ENCODE data around the gene MAPK8IP1.
A peak's percentile ranks its signal among the peaks of the same experiment; 100 is the strongest.

MAPK8IP1 gene

DNA sequence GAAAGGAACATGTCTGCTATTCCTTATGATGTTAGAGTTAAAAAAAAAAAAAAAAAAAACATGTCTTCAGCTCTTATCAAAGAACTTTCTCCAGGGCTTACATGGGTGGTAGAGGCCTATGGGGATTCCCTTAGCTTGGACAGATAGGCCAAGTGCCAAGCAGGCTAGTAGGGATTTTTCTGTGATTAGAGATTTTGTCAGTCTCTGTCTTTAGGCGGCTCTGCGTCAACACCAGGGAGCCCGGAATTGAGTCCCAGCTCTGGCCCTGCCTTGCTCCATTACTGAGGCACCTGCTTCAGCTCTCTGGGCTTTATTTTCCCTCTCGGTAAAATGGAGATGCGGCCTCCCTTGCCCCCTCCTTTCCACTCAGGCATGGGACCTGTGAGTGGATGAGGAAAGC, 25.1 kb upstream of the MAPK8IP1 start:
- no peak for DNase-seq

- DNase-seq = no peak
Measured at GRCh38 chr11:45860764-45861510, 24.5 kb upstream of the MAPK8IP1 start.

DNA sequence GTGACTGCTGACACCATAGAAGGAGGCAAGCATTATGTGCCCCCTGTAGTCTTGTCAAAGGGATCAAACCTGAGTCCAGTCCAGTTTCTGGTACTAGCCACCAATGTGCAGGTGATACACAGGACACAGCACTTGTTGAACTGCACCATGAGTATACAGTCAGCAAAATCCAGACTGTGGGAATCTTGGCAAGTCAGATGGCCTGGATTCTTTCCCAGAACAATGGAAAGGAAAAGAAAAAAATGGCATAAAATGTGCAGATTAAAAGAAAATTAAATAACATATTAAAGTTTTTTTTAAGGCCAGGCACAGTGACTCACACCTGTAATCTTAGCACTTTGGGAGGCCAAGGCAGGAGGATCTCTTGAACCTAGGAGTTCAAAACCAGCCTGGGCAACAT, 21.4 kb upstream of the MAPK8IP1 start:
- DNase-seq = no peak

DNA sequence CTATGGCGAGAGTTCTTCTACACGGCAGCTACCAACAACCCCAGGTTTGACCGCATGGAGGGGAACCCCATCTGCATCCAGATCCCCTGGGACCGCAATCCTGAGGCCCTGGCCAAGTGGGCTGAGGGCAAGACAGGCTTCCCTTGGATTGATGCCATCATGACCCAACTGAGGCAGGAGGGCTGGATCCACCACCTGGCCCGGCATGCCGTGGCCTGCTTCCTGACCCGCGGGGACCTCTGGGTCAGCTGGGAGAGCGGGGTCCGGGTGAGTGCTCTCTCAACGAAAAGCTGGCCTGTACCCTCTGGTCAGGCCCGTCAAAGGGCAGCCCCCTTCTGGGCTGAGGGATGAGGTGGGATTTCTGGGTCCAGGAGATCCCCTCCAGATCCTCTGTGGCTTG, 15.9 kb upstream of the MAPK8IP1 start:
- DNase-seq = no peak

- no peak for DNase-seq
Measured at GRCh38 chr11:45870706-45871105, 14.7 kb upstream of the MAPK8IP1 start.

DNA sequence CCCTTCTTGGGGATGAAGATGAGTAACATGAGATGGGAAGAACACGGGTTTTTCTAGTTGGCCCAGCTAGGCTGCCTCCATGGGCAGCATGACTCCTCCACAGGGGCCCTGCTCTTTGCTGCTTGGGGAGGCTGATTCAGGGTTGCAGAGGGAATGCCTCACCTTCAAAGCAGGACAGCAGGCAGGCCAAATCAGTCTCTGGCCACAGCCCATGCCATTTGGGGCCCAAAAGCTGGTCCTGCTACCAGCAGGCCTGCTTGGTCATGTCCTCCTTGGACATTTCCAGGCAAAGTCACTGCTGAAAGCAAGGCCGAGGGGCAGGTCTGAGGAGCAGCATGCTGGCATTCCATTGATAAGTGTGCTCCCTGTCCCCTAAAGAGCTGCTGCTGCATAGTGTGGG, 13.8 kb upstream of the MAPK8IP1 start:
- DNase-seq = no peak

- peak; percentile 49 for DNase-seq
Measured at GRCh38 chr11:45872651-45873356, 12.6 kb upstream of the MAPK8IP1 start.

DNA sequence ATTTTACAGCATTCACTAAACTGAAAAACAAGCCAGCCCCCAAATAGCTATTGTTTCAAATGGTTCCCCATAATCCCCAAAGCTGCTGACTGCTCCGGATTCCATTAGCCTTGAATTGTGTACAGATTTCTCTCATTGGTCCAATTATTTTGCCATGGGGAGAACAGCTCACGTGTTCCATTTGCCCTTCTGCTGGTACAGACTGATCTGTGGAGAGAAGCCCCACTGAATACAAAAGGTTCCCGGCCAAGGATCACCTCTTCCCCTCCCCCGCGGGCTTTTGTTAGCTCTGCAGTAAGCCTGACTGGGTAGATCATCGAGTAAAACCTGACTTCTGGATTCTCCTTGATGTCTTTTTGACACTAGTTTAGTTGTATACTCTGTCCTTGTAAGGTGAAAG, 9.1 kb upstream of the MAPK8IP1 start:
- no peak for DNase-seq

- no peak for DNase-seq
Measured at GRCh38 chr11:45877221-45877620, 8.2 kb upstream of the MAPK8IP1 start.

GRCh38 chr11:45877845-45878244, 7.6 kb upstream of the MAPK8IP1 start:
- DNase-seq = no peak

DNA sequence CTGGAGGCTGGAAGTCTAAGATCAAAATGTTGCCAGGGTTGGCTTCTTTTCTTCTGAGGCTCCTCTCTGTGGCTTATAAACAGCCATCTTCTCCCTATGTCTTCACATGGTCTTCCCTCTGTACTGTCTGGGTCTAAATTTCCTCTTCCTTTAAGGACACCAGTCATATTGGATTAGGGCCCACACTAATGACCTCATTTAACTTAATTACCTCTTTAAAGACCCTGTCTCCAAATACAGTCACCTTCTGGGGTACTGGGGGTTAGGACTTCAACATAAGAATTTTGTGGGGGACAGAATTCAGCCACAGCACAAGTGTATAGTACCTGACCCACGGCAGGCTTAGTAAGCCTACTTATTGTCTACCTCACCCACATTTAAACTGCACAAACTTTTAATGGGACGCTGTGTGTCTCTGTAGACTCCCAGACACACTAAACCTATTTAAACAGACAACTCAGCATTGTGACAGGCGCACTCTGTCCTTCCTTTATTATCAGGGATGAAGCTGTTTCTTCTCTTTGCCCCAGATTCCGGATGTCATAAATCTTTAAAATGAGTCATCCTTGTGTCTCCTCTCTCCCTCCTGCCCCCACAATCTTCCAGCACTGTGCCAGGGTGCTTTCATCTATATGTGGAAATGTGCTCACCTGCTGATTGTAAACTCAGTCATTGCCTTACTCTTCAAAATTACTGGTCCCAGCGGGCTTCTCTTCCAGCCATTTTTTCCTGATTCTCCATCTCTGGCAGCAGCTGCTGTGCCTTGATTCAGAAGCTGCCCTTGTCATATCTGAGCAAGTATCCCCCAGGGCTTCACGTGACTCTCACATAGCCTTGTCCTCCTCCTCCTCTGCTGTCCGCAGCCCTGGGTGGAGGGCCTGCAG, 5.4 kb upstream of the MAPK8IP1 start:
- DNase-seq = no peak

- no peak for DNase-seq
Measured at GRCh38 chr11:45880772-45881570, 4.5 kb upstream of the MAPK8IP1 start.

DNA sequence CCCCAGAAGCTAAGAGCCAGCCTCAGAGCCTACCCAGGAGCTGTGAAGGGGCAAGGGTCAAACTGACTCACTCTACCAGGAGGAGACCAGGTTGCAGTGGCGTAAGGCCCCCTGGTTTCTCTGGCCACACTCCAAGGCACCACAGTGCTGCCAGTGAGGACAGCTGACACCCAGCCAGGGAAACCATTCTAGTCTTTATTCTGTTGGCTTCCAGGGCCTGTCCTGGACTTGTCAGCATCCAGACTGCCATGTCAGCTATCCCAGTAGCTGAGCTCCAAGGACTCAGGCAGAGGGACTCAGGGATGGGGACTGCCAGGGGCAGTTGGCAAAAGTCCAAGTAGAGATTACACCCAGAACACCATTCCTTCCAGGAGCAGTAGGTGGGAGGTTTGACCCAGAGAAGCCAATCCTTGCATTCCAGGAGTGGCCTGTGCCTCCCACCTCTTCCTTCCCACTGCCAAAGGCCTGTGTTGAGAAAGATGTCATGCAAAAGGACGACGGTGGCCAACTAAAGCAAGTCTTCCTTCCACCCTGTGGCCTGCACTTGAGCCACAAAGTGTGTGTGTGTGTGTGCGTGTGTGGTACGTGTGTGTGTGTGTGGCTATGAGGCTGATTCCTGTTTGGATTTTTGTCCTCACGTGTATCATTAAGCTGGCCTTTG, 3.6 kb upstream of the MAPK8IP1 start:
- DNase-seq = no peak

- no peak for DNase-seq
Measured at GRCh38 chr11:45884596-45885185, 760 bp upstream of the MAPK8IP1 start.

DNA sequence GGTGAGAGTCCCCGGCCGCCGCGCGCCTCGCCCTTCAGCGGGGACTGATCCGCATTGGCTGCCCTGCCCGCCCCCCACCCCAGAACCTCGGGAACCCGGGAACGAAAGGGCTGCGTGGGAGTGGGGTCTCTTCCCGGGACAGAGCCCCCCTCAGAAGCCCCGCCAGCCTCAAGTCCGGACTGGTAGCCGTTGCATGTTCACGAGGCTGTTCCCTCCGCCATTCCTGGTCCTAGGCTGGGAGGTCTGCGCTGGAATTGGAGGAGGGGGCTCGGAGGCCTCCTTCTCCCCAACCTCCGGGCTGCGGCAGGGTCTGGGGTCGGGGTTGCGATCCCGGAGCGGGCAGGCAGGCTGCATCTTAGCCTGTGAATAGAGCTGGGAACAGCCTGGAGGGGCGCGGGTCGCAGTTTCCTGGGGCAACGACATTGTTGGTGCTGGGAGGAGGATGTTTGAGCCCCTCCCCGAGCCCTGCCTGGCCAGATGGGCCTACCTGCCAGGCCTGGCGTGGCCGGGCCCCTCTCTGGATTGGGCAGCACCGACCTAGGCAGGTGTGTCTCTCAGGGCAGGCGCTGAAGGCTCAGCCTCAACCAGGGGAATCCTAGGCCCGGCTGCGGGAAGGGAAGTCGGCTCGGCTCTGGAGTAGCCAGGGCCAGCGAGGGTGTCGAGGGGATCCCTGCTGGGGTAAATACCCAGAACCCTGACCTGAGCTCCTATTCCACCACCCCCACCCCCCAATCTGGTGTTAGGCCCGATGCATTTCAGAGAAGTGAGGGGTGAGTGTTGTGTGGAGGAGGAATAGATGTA, 670 bp downstream of the MAPK8IP1 start:
- DNase-seq = no peak

DNA sequence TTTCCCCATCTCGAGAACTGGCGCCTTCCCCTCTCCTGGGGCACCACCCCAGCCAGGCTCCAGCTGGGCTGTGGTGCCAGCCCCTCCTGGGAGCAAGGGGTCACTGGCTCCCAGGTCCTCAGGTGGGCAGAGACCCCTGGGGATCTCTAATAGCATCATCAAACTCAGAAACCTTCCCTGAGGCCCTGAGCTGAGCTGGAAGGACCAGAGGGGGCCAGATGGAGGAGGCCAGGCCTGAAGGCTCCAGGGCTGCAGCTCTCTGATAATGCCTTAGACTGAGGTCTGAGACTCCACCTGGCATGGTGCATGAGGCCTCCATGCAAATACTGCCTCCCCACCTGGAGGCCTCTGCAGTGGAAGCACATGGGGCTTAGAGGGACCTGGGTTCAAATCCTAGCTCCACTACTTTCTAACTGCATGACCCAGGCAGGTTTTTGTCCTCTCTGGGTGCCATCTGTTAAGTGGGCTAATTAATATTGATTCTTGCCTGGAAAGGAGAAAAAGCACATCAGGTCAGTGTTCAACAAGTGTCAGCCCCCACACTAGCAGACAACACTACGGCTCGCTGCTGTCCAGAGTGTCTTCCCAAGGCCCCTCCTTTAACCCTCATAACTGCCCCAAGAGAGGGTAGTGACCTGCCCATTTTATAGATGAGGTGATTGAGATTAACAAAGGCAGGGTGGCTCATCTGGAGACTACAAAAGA, 1.5 kb downstream of the MAPK8IP1 start:
- DNase-seq = no peak

DNA sequence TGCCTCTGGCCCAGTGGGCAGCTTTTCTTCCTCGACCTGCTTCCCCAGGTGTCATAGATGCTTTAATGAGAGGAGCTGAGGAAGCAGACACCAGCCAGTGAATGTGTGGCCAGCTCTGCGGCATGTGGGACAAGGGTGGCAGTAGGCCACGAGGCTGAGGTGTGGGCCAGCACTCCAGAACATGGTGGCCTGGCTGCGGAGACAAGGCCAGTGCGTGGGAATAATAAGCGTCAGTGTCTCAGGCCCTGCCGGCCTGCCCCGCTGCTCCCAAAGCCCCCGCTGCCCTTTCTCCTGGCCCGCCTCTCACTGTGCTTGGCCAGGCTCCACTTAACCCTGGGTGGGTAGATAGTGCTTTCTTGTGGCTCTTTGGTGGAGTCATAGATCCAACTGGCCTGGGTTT, 2.1 kb downstream of the MAPK8IP1 start:
- DNase-seq = no peak

DNA sequence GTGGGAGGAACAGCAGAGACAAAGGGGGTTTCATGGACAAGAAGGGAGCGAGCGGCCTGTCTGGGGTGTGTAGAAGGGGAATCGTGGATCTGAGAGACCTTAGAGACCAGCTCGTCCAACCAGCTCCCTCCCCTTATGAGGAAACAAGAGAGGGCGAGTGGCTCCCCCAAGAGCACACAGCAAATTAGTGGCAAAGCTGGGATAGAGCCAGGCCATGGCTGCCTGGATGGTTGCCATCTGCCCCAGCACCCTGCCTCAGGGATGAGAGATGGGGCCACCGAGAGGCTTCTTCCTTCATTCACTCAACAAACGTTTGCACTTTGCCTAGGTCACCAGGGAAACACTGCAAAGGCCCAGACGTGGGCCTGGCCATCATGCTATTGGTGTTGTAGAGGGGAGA, 4.1 kb downstream of the MAPK8IP1 start:
- DNase-seq = no peak

DNA sequence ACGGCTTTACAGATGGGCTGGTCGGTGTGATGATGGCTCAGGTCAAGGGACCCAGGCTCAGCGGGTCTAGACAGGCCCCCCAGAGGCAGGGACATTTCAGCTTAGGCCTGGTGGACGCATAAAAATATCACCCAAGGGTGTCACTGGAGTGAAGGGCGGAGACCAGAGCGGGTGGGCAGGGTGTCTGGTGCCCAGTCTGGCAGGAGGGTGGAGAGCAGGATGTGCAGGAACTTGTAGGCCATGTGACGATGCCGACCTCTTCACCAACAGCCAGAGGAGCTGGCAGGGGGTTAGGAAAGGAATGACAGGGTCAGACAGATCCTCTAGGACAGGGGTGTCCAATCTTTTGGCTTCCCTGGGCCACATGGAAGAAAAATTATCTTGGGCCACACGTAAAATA, 4.5 kb downstream of the MAPK8IP1 start:
- DNase-seq = no peak

GRCh38 chr11:45890886-45891550, 5.6 kb downstream of the MAPK8IP1 start:
- no peak for DNase-seq
